ENCODE results near the gene SLC34A2. TPM values are rescaled to one million over a fixed set of nuclear protein-coding genes. Genes with fewer than 3 reads are reported as not detected.

The SLC34A2 gene
- total and polyA plus RNA-seq, 11 donors = 0.04 to 5.5 TPM; not detected in 9

GRCh38 chr4:25662306-25662705, 6.7 kb downstream of the SLC34A2 start:
- no peaks in the 10 kb centered on the region for H3K36me3 ChIP-seq
- H3K27me3 ChIP-seq = peaks cover 0 to 28% (median 0%) of the 10 kb centered on the region in 9 donors
- ATAC-seq (no peak), DNase-seq (no peak)
- no peak overlapping the region for H3K4me3 ChIP-seq
- H3K9me3 ChIP-seq = no peaks in the 10 kb centered on the region
- H3K27ac ChIP-seq = no peak overlapping the region
- intact Hi-C loops (cut with DNase I) = no loop called here
- TF ChIP-seq POLR2A (IDR thresholded peaks at IDR 0.05) = no peak
- no peak for TF ChIP-seq CTCF (IDR thresholded peaks at IDR 0.05)
- no peaks in the 10 kb centered on the region for H3K4me1 ChIP-seq
- WGBS, 4 donors = 84 to 92% (median 89%) methylated on average over 10 of the region's 10 CpGs

- TF ChIP-seq CTCF (IDR thresholded peaks at IDR 0.05) = no peak
- no peak for TF ChIP-seq POLR2A (IDR thresholded peaks at IDR 0.05)
- intact Hi-C loops (cut with DNase I) = no loop called here
- 23 to 31% (median 27%) methylated on average over 8 of the region's 8 CpGs for WGBS, 4 donors
Observed at GRCh38 chr4:25663781-25664180, 8.1 kb downstream of the SLC34A2 start.

GRCh38 chr4:25666031-25666630, 10.5 kb downstream of the SLC34A2 start:
- Histone ChIP-seq H3K27ac (no peak overlapping the region), H3K9me3 (no peaks in the 10 kb centered on the region), H3K4me3 (no peak overlapping the region), H3K4me1 (no peaks in the 10 kb centered on the region), H3K36me3 (no peaks in the 10 kb centered on the region), H3K27me3 (peaks cover 0 to 19% (median 0%) of the 10 kb centered on the region in 9 donors)
- 81 to 88% (median 86%) methylated on average over 9 of the region's 9 CpGs for WGBS, 4 donors
- intact Hi-C loops (cut with DNase I) = no loop called here
- DNase-seq (no peak), ATAC-seq (no peak)
- TF ChIP-seq POLR2A (IDR thresholded peaks at IDR 0.05) (no peak), CTCF (IDR thresholded peaks at IDR 0.05) (no peak)

More at GRCh38 chr4:25663781-25664180, 8.1 kb downstream of the SLC34A2 start:
- DNase-seq = no peak
- Histone ChIP-seq H3K4me1 (no peaks in the 10 kb centered on the region), H3K36me3 (no peaks in the 10 kb centered on the region), H3K27me3 (peaks cover 0 to 19% (median 0%) of the 10 kb centered on the region in 9 donors), H3K9me3 (no peaks in the 10 kb centered on the region), H3K27ac (no peak overlapping the region), H3K4me3 (no peak overlapping the region)
- peak in 2 of 4 donors; percentile 34 to 41 for ATAC-seq

GRCh38 chr4:25667931-25668557, 12.4 kb downstream of the SLC34A2 start:
- ATAC-seq (no peak), DNase-seq (no peak)
- H3K4me1 ChIP-seq = no peaks in the 10 kb centered on the region
- no peak for TF ChIP-seq CTCF (IDR thresholded peaks at IDR 0.05)
- no peak for TF ChIP-seq POLR2A (IDR thresholded peaks at IDR 0.05)
- no peaks in the 10 kb centered on the region for H3K9me3 ChIP-seq
- peaks cover 0 to 14% (median 0%) of the 10 kb centered on the region in 9 donors for H3K27me3 ChIP-seq
- intact Hi-C loops (cut with DNase I) = no loop called here
- no peaks in the 10 kb centered on the region for H3K36me3 ChIP-seq
- no peak overlapping the region for H3K4me3 ChIP-seq
- 76 to 83% (median 79%) methylated on average over 15 of the region's 15 CpGs for WGBS, 4 donors
- no peak overlapping the region for H3K27ac ChIP-seq
